OCI-LY7 (cell line): ENCODE data around the gene GPR32.

Source experiments
- EZH2phosphoT487 ChIP-seq: fragments of 200-600 bp; sonication (generic); IDR thresholded peaks from 2 replicates; pipeline ENCODE4 v1.6.1; 2018; ENCODE audit warnings: low read depth, borderline replicate concordance, mild to moderate bottlenecking, mixed run types, antibody characterized with exemption, low read length, moderate library complexity, mixed read lengths
- TF ChIP-seq, protein P1 (sequence below): fragments of 200-600 bp; sonication (generic); conservative IDR thresholded peaks from 2 replicates; pipeline ENCODE4 v1.5.1; 2014; ENCODE audit warnings: mild to moderate bottlenecking, antibody characterized with exemption, low read length, moderate library complexity, mixed read lengths

DNA sequence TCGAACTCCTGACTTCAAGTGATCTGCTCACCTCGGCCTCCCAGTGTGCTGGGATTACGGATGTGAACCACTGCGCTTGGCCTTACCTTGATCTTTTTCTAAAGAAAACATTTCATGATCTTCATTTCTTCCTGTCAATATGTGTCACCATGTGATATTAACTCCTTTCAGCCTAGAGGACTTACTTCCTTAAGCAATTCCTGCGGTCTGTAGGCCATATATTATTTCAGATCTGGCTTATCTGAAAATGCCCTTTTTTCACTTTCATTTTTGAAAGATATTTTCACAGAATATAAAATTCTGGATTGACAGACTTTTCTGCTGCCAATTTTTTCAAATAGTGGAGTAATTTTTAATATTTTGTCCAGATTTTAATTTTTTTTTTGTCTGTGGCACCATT, 2.0 kb upstream of the GPR32 start:
- TF ChIP-seq, protein P1, sequence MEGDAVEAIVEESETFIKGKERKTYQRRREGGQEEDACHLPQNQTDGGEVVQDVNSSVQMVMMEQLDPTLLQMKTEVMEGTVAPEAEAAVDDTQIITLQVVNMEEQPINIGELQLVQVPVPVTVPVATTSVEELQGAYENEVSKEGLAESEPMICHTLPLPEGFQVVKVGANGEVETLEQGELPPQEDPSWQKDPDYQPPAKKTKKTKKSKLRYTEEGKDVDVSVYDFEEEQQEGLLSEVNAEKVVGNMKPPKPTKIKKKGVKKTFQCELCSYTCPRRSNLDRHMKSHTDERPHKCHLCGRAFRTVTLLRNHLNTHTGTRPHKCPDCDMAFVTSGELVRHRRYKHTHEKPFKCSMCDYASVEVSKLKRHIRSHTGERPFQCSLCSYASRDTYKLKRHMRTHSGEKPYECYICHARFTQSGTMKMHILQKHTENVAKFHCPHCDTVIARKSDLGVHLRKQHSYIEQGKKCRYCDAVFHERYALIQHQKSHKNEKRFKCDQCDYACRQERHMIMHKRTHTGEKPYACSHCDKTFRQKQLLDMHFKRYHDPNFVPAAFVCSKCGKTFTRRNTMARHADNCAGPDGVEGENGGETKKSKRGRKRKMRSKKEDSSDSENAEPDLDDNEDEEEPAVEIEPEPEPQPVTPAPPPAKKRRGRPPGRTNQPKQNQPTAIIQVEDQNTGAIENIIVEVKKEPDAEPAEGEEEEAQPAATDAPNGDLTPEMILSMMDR, result no peak
- no peak for TF ChIP-seq EZH2phosphoT487
